CD4-positive, alpha-beta memory T cell (primary cell): ENCODE results near the gene TMEM191C. TPM values are rescaled to one million over a fixed set of nuclear protein-coding genes. Genes with fewer than 3 reads are reported as not detected.
"Not testable (repeated sequence)": the region's sequence is repeated elsewhere in the genome, so short reads cannot be mapped to it uniquely, and the experiment has no call there.

ENCODE experiments used
- CTCF ChIA-PET: fragments of 350-600 bp; sonication (Branson Sonifier 250); formaldehyde crosslinking; loops from one replicate; lab custom pipeline; 2021; ENCODE audit warnings: inconsistent platforms; ENCODE audit not compliant: partially characterized antibody; lab: Charles Lee
- POLR2A ChIA-PET: fragments of 350-600 bp; sonication (Branson Sonifier 250); formaldehyde crosslinking; loops from one replicate; lab custom pipeline; 2021; ENCODE audit not compliant: partially characterized antibody; lab: Charles Lee
- DNase-seq, 5 donors: peaks; one replicate each; pipeline versions ENCODE4 v3.0.0 to v3.0.0-alpha.2; 2020 to 2022; ENCODE audit warnings: mixed read lengths in 1 of 5
- H3K27ac ChIP-seq: one replicate; pipeline ENCODE4 v1.7.0; 2013; ENCODE audit warnings: low read depth, low read length
- H3K27me3 ChIP-seq: 2 replicates; pipeline ENCODE4 v1.7.0; 2013; ENCODE audit warnings: mild to moderate bottlenecking, low read length, moderate library complexity; ENCODE audit not compliant: insufficient read depth
- H3K36me3 ChIP-seq: 2 replicates; pipeline ENCODE4 v1.7.0; 2013; ENCODE audit warnings: mild to moderate bottlenecking, low read length, moderate library complexity; ENCODE audit not compliant: insufficient read depth
- H3K4me1 ChIP-seq: 2 replicates; pipeline ENCODE4 v1.7.0; 2013; ENCODE audit warnings: mild to moderate bottlenecking, low read length, moderate library complexity; ENCODE audit not compliant: insufficient read depth
- H3K4me3 ChIP-seq, 2 donors: one replicate each; pipeline ENCODE4 v1.7.0; 2013; ENCODE audit warnings: low read length in 2 of 2, mild to moderate bottlenecking in 1 of 2
- H3K9me3 ChIP-seq, 2 donors: one replicate each; pipeline ENCODE4 v1.7.0; 2013; ENCODE audit warnings: low read length in 2 of 2, control low read depth in 1 of 2; ENCODE audit not compliant: control insufficient read depth in 1 of 2
- H3K27ac Mint-ChIP-seq, 7 donors: one replicate each; pipeline ENCODE4 v1.8.0; 2020 to 2021; ENCODE audit warnings: mixed read lengths in 7 of 7, mild to moderate bottlenecking in 6 of 7, inconsistent platforms in 3 of 7, moderate library complexity in 3 of 7
- H3K27me3 Mint-ChIP-seq, 2 donors: one replicate each; pipeline ENCODE4 v1.8.0; 2020 to 2021; ENCODE audit warnings: mixed read lengths in 2 of 2
- H3K36me3 Mint-ChIP-seq, 2 donors: one replicate each; pipeline ENCODE4 v1.8.0; 2020 to 2021; ENCODE audit warnings: mixed read lengths in 2 of 2, inconsistent platforms in 1 of 2, mild to moderate bottlenecking in 1 of 2
- H3K4me1 Mint-ChIP-seq, 4 donors: one replicate each; pipeline ENCODE4 v1.8.0; 2020 to 2021; ENCODE audit warnings: mixed read lengths in 4 of 4, mild to moderate bottlenecking in 1 of 4
- H3K4me3 Mint-ChIP-seq, 8 donors: one replicate each; pipeline ENCODE4 v1.8.0; 2020 to 2021; ENCODE audit warnings: mixed read lengths in 8 of 8, mild to moderate bottlenecking in 7 of 8, moderate library complexity in 6 of 8, inconsistent platforms in 3 of 8
- H3K9me3 Mint-ChIP-seq, 8 donors: one replicate each; pipeline ENCODE4 v1.8.0; 2020 to 2021; ENCODE audit warnings: mixed read lengths in 8 of 8, mild to moderate bottlenecking in 5 of 8, inconsistent platforms in 3 of 8, moderate library complexity in 1 of 8
- intact Hi-C: fragments of 100-400 bp; cut with micrococcal nuclease; formaldehyde crosslinking; loops from one replicate; pipeline ENCODE4 v1.15.1; 2023
- polyA plus RNA-seq, 2 donors: library from polyadenylated mRNA; unstranded; fragments of 300-500 nt; fragmentation: Illumina TruSeq; gene quantifications; one replicate each; pipeline ENCODE4 v1.2.3, GENCODE V29; 2021
- total RNA-seq, 2 experiments: library from RNA; stranded (reverse); gene quantifications; one replicate each; pipeline ENCODE4 v1.2.3, GENCODE V29; 2021

The TMEM191C gene
- total RNA-seq (1 to 10 TPM; 3.5 to 4.8 TPM), polyA plus RNA-seq (1 to 10 TPM; 3.1 to 3.6 TPM)

GRCh38 chr22:21467337-21468193 is at the start of gene TMEM191C:
Gene TMEM191C, plus strand, starts transcription at chr22:21467387. Its CDS starts 73 bp downstream, at chr22:21467460.
- H3K4me1 ChIP-seq, intact Hi-C loops, H3K4me1 Mint-ChIP-seq, H3K36me3 ChIP-seq, H3K36me3 Mint-ChIP-seq, H3K9me3 ChIP-seq, H3K4me3 ChIP-seq, H3K27me3 ChIP-seq, CTCF ChIA-PET, H3K9me3 Mint-ChIP-seq, H3K27me3 Mint-ChIP-seq, POLR2A ChIA-PET: not testable (repeated sequence)
- peak within 1 kb of the TSS; percentile 35 for H3K27ac ChIP-seq
- H3K4me3 Mint-ChIP-seq: peak within 1 kb of the TSS; percentile 89 to 95 (median 92)
- H3K27ac Mint-ChIP-seq: peak within 1 kb of the TSS; percentile 94 to 99 (median 98)
- DNase-seq: peak in 2 of 5 donors; percentile 11 to 21

GRCh38 chr22:21417853-21418252 is 49.3 kb upstream of the TMEM191C start:
- H3K36me3 ChIP-seq, CTCF ChIA-PET, H3K27me3 ChIP-seq, H3K4me1 Mint-ChIP-seq, H3K27me3 Mint-ChIP-seq, H3K36me3 Mint-ChIP-seq, H3K4me1 ChIP-seq, intact Hi-C loops, H3K9me3 ChIP-seq, POLR2A ChIA-PET, H3K4me3 ChIP-seq, H3K27ac ChIP-seq, H3K27ac Mint-ChIP-seq, H3K9me3 Mint-ChIP-seq: not testable (repeated sequence)
- peak in 3 of 5 donors; percentile 4 to 8 (median 8) for DNase-seq
- peak overlapping the region in 5 of 8 donors; percentile 36 to 67 (median 55) for H3K4me3 Mint-ChIP-seq

- H3K36me3 ChIP-seq, CTCF ChIA-PET, H3K27ac ChIP-seq, H3K27me3 Mint-ChIP-seq, DNase-seq, H3K4me3 ChIP-seq, H3K9me3 Mint-ChIP-seq, H3K4me3 Mint-ChIP-seq, H3K4me1 Mint-ChIP-seq, H3K27me3 ChIP-seq, intact Hi-C loops, H3K36me3 Mint-ChIP-seq, H3K4me1 ChIP-seq, H3K27ac Mint-ChIP-seq, POLR2A ChIA-PET, H3K9me3 ChIP-seq: not testable (repeated sequence)
Observed at GRCh38 chr22:21418974-21419638, 48.1 kb upstream of the TMEM191C start.

GRCh38 chr22:21420180-21420763 is 46.9 kb upstream of the TMEM191C start:
- H3K27me3 ChIP-seq, H3K4me3 ChIP-seq, POLR2A ChIA-PET, H3K27ac Mint-ChIP-seq, H3K36me3 ChIP-seq, H3K27ac ChIP-seq, H3K4me1 ChIP-seq, intact Hi-C loops, H3K36me3 Mint-ChIP-seq, H3K27me3 Mint-ChIP-seq, CTCF ChIA-PET, H3K4me1 Mint-ChIP-seq, H3K4me3 Mint-ChIP-seq, H3K9me3 ChIP-seq, H3K9me3 Mint-ChIP-seq: not testable (repeated sequence)
- DNase-seq: peak in 3 of 5 donors; percentile 11 to 30 (median 12)

- H3K27ac Mint-ChIP-seq, H3K4me1 Mint-ChIP-seq, POLR2A ChIA-PET, H3K36me3 ChIP-seq, H3K9me3 Mint-ChIP-seq, DNase-seq, H3K27ac ChIP-seq, H3K4me3 Mint-ChIP-seq, H3K27me3 Mint-ChIP-seq, intact Hi-C loops, H3K4me3 ChIP-seq, H3K4me1 ChIP-seq, H3K36me3 Mint-ChIP-seq, H3K27me3 ChIP-seq, CTCF ChIA-PET, H3K9me3 ChIP-seq: not testable (repeated sequence)
Observed at GRCh38 chr22:21424084-21424709, 43.0 kb upstream of the TMEM191C start.

GRCh38 chr22:21434378-21435233 is 32.6 kb upstream of the TMEM191C start:
- H3K4me3 ChIP-seq, CTCF ChIA-PET, H3K27me3 ChIP-seq, POLR2A ChIA-PET, H3K36me3 ChIP-seq, H3K27ac Mint-ChIP-seq, H3K9me3 ChIP-seq, H3K9me3 Mint-ChIP-seq, H3K4me1 Mint-ChIP-seq, H3K4me3 Mint-ChIP-seq, H3K27me3 Mint-ChIP-seq, H3K36me3 Mint-ChIP-seq, DNase-seq, H3K4me1 ChIP-seq, intact Hi-C loops, H3K27ac ChIP-seq: not testable (repeated sequence)
